SK-N-SH (cell line): ENCODE results near the gene SPAM1. TPM values are rescaled to one million over a fixed set of nuclear protein-coding genes. Genes with fewer than 3 reads are reported as not detected.

ENCODE experiments used
- CTCF ChIA-PET: fragments of 300-600, 350-600 bp; formaldehyde crosslinking; extraction: SDS; loops from one replicate; lab custom pipeline; 2021; lab: Yijun Ruan, JAX
- POLR2A ChIA-PET: fragments of 350-600 bp; sonication (Branson Sonifier 250); formaldehyde crosslinking; extraction: SDS; loops from one replicate; lab custom pipeline; 2020; ENCODE audit warnings: antibody characterized with exemption, inconsistent platforms; lab: Yijun Ruan, JAX
- DNase-seq: peaks from one replicate; pipeline ENCODE4 v3.0.0; 2012
- H2AFZ ChIP-seq: fragments of 200-600 bp; sonication (generic); 2 replicates; pipeline ENCODE4 v1.8.1; 2016; ENCODE audit warnings: antibody characterized with exemption, mild to moderate bottlenecking, low read depth
- H3F3A ChIP-seq: fragments of 200-600 bp; sonication (generic); replicated peaks from 2 replicates; pipeline ENCODE3; 2016; ENCODE audit warnings: antibody characterized with exemption, mild to moderate bottlenecking; ENCODE audit not compliant: insufficient read depth
- H3K27ac ChIP-seq, 2 experiments: fragments of 200-500 bp in 1 of 2; fragments of 200-600 bp in 1 of 2; sonication (Bioruptor generic) in 1 of 2; sonication (generic), shearing (Covaris generic) in 1 of 2; 2 replicates each; pipeline versions ENCODE4 v1.5.1 to v1.6.1; 2014 to 2016; ENCODE audit warnings: low read depth in 2 of 2, inconsistent platforms in 1 of 2, low read length in 1 of 2, mild to moderate bottlenecking in 1 of 2, mixed read lengths in 1 of 2
- H3K27me3 ChIP-seq: fragments of 200-600 bp; sonication (generic), shearing (Covaris generic); 2 replicates; pipeline ENCODE4 v1.6.1; 2016; ENCODE audit warnings: mixed run types; ENCODE audit not compliant: insufficient read depth
- H3K36me3 ChIP-seq, 2 experiments: fragments of 200-500 bp in 1 of 2; fragments of 200-600 bp in 1 of 2; sonication (Bioruptor generic) in 1 of 2; sonication (generic) in 1 of 2; replicated peaks in 1 of 2; 2 replicates each; pipeline versions ENCODE3 to v1.5.1; 2014 to 2016; ENCODE audit warnings: low read length in 1 of 2, mild to moderate bottlenecking in 1 of 2; ENCODE audit not compliant: insufficient read depth in 2 of 2, control insufficient read depth in 1 of 2
- H3K4me1 ChIP-seq, 2 experiments: fragments of 200-500 bp in 1 of 2; fragments of 200-600 bp in 1 of 2; sonication (Bioruptor generic) in 1 of 2; sonication (generic), shearing (Covaris generic) in 1 of 2; 2 replicates each; pipeline versions ENCODE4 v1.5.1 to v1.6.1; 2014 to 2016; ENCODE audit warnings: low read depth in 1 of 2, low read length in 1 of 2, mixed run types in 1 of 2; ENCODE audit not compliant: insufficient read depth in 2 of 2, control insufficient read depth in 1 of 2
- H3K4me2 ChIP-seq: fragments of 200-600 bp; sonication (generic), shearing (Covaris generic); 2 replicates; pipeline ENCODE4 v1.6.1; 2017; ENCODE audit warnings: mixed run types
- H3K4me3 ChIP-seq, 2 experiments: fragments of 200-500 bp in 1 of 2; fragments of 200-600 bp in 1 of 2; sonication (Bioruptor generic) in 1 of 2; sonication (generic), shearing (Covaris generic) in 1 of 2; 2 replicates each; pipeline versions ENCODE4 v1.5.1 to v1.8.1; 2014 to 2016; ENCODE audit warnings: low read depth in 2 of 2, inconsistent platforms in 1 of 2, low read length in 1 of 2, mild to moderate bottlenecking in 1 of 2, mixed read lengths in 1 of 2, moderate library complexity in 1 of 2
- H3K79me2 ChIP-seq: fragments of 200-600 bp; sonication (generic); 2 replicates; pipeline ENCODE4 v1.8.1; 2017; ENCODE audit warnings: mild to moderate bottlenecking; ENCODE audit not compliant: insufficient read depth
- H3K9ac ChIP-seq: fragments of 200-600 bp; sonication (generic); 2 replicates; pipeline ENCODE4 v1.6.1; 2017; ENCODE audit warnings: mixed run types
- H3K9me2 ChIP-seq: fragments of 200-600 bp; sonication (generic); 2 replicates; pipeline ENCODE4 v1.6.1; 2017; ENCODE audit warnings: mixed run types
- H3K9me3 ChIP-seq: fragments of 200-600 bp; sonication (generic); 2 replicates; pipeline ENCODE4 v1.6.1; 2017; ENCODE audit warnings: mixed run types, mild to moderate bottlenecking, moderate library complexity
- H4K20me1 ChIP-seq: fragments of 200-600 bp; sonication (generic); 2 replicates; pipeline ENCODE4 v1.6.1; 2017; ENCODE audit warnings: mild to moderate bottlenecking, mixed run types; ENCODE audit not compliant: insufficient read depth
- EP300 ChIP-seq, 2 experiments: IDR thresholded peaks; 2 replicates each; pipeline versions ENCODE4 v1.4.0 to v1.6.1; 2012; ENCODE audit warnings: borderline replicate concordance in 1 of 2, low read depth in 1 of 2, low read length in 1 of 2
- NFIC ChIP-seq: IDR thresholded peaks from 2 replicates; pipeline ENCODE4 v1.4.0; 2012; ENCODE audit warnings: borderline replicate concordance
- NRF1 ChIP-seq: IDR thresholded peaks from 2 replicates; pipeline ENCODE4 v1.6.1; 2012; ENCODE audit warnings: low read depth, mild to moderate bottlenecking, low read length
- POLR2AphosphoS5 ChIP-seq: IDR thresholded peaks from 2 replicates; pipeline ENCODE4 v1.6.1; 2012; ENCODE audit warnings: low read depth, low read length
- RCOR1 ChIP-seq: fragments of 150-350 bp; IDR thresholded peaks from 2 replicates; pipeline ENCODE4 v1.6.1; 2017; ENCODE audit warnings: antibody characterized with exemption, low read length
- RFX5 ChIP-seq: IDR thresholded peaks from 2 replicates; pipeline ENCODE4 v1.6.1; 2012; ENCODE audit warnings: mild to moderate bottlenecking, improper control_type of control experiment, low read length
- SMC3 ChIP-seq: IDR thresholded peaks from 2 replicates; pipeline ENCODE4 v1.6.1; 2012; ENCODE audit warnings: low read depth, low read length, improper control_type of control experiment
- polyA plus RNA-seq, 3 experiments: library from polyadenylated mRNA; depleted of rRNA; stranded (reverse); fragments of >200 nt; gene quantifications; 2 replicates each; pipeline ENCODE4 v1.2.3, GENCODE V29; 2012
- TF ChIP-seq, protein P1 (sequence below): fragments of 200-600 bp; sonication (generic); IDR thresholded peaks from 2 replicates; pipeline ENCODE4 v1.6.1; 2017; ENCODE audit warnings: antibody characterized with exemption, mild to moderate bottlenecking, moderate library complexity
- TF ChIP-seq, protein P2 (sequence below): IDR thresholded peaks from 2 replicates; pipeline ENCODE4 v1.4.0; 2012; ENCODE audit warnings: low read depth
- TF ChIP-seq, protein P3 (sequence below): fragments of 150-350 bp; IDR thresholded peaks from 2 replicates; pipeline ENCODE4 v1.6.1; 2016; ENCODE audit warnings: mild to moderate bottlenecking, low read depth, low read length
- TF ChIP-seq, protein P4 (sequence below): IDR thresholded peaks from 2 replicates; pipeline ENCODE4 v1.4.0; 2012; ENCODE audit warnings: low read depth, borderline replicate concordance

Gene SPAM1
- polyA plus RNA-seq, 1 of the 3 experiments (the other 2 are of a cell fraction), result not detected

DNA sequence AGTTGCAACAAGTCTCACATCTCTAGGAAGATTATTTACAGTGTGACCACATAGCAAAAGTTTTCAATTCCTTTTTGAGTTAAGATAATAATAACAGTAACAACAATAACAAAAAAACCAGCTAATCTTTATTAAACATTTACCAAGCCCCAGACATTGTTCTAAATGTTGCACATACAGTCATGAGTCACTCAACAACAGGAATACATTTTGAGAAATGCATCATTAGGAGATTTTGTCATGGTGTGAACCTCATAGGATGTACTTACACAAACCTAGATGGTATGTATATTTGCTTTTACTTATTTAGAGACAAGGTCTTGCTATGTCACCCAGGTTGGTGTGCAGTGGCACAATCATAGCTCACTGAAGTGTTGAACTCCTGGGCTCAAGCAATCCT, 52.0 kb downstream of the SPAM1 start:
- no peaks in the 10 kb centered on the region for H3F3A ChIP-seq
- no peak overlapping the region for H3K4me2 ChIP-seq
- H3K9ac ChIP-seq, result no peak overlapping the region
- no peaks in the 10 kb centered on the region for H3K9me3 ChIP-seq
- peaks cover 0 to 2% of the 10 kb centered on the region in 2 experiments; a peak in 1 of 4 replicates for H3K4me1 ChIP-seq
- DNase-seq, result no peak
- no peaks in the 10 kb centered on the region for H3K27me3 ChIP-seq
- H2AFZ ChIP-seq, result no peak overlapping the region
- H4K20me1 ChIP-seq, result no peaks in the 10 kb centered on the region
- no peak overlapping the region for H3K4me3 ChIP-seq
- H3K9me2 ChIP-seq, result no peaks in the 10 kb centered on the region
- no peaks in the 10 kb centered on the region for H3K79me2 ChIP-seq
- no peak overlapping the region for H3K27ac ChIP-seq
- TF ChIP-seq SMC3, result no peak
- no peak for TF ChIP-seq POLR2AphosphoS5
- TF ChIP-seq, protein P1, sequence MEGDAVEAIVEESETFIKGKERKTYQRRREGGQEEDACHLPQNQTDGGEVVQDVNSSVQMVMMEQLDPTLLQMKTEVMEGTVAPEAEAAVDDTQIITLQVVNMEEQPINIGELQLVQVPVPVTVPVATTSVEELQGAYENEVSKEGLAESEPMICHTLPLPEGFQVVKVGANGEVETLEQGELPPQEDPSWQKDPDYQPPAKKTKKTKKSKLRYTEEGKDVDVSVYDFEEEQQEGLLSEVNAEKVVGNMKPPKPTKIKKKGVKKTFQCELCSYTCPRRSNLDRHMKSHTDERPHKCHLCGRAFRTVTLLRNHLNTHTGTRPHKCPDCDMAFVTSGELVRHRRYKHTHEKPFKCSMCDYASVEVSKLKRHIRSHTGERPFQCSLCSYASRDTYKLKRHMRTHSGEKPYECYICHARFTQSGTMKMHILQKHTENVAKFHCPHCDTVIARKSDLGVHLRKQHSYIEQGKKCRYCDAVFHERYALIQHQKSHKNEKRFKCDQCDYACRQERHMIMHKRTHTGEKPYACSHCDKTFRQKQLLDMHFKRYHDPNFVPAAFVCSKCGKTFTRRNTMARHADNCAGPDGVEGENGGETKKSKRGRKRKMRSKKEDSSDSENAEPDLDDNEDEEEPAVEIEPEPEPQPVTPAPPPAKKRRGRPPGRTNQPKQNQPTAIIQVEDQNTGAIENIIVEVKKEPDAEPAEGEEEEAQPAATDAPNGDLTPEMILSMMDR, result no peak
- H3K36me3 ChIP-seq, result no peaks in the 10 kb centered on the region
- ChIA-PET CTCF (interaction anchor here (1.0 to 1.3 kb wide), 2 partner anchors 10 to 178 kb away, joined by 4 to 8 read pairs; no protein-coding TSS in a partner anchor), POLR2A (no interaction called here)

DNA sequence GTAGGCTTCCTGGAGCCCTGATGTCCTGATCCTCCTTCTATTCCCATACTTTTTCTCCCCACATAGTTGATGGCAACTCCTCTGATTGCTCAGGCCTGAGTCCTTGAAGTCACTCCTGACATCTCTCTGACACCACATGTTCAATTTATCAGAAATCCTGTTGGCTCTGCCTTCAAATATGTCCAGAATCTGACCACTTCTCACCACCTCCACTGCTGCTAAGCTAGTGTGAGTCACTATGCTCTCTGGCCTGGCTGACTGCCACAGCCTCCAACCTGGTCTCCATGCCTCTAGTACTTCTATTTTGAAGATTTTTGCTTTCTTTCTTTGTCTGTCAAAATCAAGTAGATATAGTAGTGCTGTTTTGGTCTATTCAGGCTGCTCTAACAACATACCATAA, 54.8 kb downstream of the SPAM1 start:
- Histone ChIP-seq H3K79me2 (no peaks in the 10 kb centered on the region), H4K20me1 (no peaks in the 10 kb centered on the region), H3K4me3 (no peak overlapping the region), H3K27ac (no peak overlapping the region), H3K4me2 (no peak overlapping the region), H3K9ac (no peak overlapping the region), H3K4me1 (no peaks in the 10 kb centered on the region), H3K27me3 (no peaks in the 10 kb centered on the region), H3K9me3 (no peaks in the 10 kb centered on the region), H3K9me2 (no peaks in the 10 kb centered on the region), H3F3A (no peaks in the 10 kb centered on the region), H3K36me3 (no peaks in the 10 kb centered on the region), H2AFZ (no peak overlapping the region)
- ChIA-PET POLR2A (no interaction called here), CTCF (interaction anchor here (1.2 kb wide), 1 partner anchor 13 kb away, joined by 6 read pairs; no protein-coding TSS in a partner anchor)
- TF ChIP-seq NFIC, result no peak
- TF ChIP-seq NRF1, result no peak
- TF ChIP-seq, protein P2, sequence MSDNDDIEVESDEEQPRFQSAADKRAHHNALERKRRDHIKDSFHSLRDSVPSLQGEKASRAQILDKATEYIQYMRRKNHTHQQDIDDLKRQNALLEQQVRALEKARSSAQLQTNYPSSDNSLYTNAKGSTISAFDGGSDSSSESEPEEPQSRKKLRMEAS, result no peak
- TF ChIP-seq EP300 (IDR thresholded peaks at IDR 0.05; ENCODE audit: borderline replicate concordance in 1 of 2, low read depth in 1 of 2, low read length in 1 of 2), result no peak
- TF ChIP-seq RCOR1, result no peak
- TF ChIP-seq, protein P3, sequence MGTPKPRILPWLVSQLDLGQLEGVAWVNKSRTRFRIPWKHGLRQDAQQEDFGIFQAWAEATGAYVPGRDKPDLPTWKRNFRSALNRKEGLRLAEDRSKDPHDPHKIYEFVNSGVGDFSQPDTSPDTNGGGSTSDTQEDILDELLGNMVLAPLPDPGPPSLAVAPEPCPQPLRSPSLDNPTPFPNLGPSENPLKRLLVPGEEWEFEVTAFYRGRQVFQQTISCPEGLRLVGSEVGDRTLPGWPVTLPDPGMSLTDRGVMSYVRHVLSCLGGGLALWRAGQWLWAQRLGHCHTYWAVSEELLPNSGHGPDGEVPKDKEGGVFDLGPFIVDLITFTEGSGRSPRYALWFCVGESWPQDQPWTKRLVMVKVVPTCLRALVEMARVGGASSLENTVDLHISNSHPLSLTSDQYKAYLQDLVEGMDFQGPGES, result no peak
- TF ChIP-seq, protein P4, sequence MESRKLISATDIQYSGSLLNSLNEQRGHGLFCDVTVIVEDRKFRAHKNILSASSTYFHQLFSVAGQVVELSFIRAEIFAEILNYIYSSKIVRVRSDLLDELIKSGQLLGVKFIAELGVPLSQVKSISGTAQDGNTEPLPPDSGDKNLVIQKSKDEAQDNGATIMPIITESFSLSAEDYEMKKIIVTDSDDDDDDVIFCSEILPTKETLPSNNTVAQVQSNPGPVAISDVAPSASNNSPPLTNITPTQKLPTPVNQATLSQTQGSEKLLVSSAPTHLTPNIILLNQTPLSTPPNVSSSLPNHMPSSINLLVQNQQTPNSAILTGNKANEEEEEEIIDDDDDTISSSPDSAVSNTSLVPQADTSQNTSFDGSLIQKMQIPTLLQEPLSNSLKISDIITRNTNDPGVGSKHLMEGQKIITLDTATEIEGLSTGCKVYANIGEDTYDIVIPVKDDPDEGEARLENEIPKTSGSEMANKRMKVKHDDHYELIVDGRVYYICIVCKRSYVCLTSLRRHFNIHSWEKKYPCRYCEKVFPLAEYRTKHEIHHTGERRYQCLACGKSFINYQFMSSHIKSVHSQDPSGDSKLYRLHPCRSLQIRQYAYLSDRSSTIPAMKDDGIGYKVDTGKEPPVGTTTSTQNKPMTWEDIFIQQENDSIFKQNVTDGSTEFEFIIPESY, result no peak
- TF ChIP-seq RFX5, result no peak
- DNase-seq, result no peak
